ENCODE data around the gene ATP6V1B1. TPM values are rescaled to one million over a fixed set of nuclear protein-coding genes. Genes with fewer than 3 reads are reported as not detected.
"Not testable (repeated sequence)": the region's sequence is repeated elsewhere in the genome, so short reads cannot be mapped to it uniquely, and the experiment has no call there.

The ATP6V1B1 gene
- total RNA-seq, 2 experiments from 2014 or later: not detected

DNA sequence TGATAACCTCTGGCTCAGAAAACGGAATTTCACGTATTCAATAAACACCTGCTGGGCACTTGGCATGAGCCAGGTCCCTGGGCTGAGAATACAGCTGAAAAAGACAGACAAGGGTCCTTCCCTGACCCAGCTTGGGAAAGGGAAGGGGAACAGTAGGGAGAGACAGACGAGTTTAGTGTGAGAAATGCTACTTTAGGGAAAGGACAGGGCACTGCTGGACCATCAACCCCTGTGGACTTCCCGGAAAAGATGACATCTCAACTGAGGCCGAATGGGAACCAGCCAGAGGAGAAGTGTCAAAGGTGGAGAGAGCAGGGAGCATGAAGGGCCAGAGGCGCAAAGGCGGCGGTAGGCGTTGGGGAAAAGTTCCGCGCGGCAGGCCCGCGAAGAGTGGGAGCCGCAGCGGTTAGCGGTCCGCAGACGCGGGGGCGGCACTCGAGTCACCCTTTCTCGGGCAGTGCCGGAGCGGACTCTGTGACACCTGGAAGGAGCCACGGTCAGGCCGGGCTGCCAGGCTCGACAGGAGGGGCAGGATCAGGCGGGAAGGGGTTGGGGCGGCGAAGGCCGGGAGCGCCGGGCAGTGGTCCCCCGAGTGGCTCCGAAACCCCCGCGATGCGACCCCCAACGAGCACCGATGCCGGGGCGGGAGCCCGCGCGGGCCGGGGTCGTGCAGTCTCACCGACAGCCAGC is 58.5 kb downstream of the ATP6V1B1 start:
- POLR2A ChIA-PET: no interaction called here
- CTCF ChIA-PET: no interaction called here

GRCh38 chr2:70994699-70995425 is 59.2 kb downstream of the ATP6V1B1 start, which contains the start of gene TEX261:
Gene TEX261 (minus strand): TSS chr2:70994873. CDS start chr2:70994757, 116 bp downstream.
- ChIA-PET POLR2A (no interaction called here), CTCF (no interaction called here)

DNA sequence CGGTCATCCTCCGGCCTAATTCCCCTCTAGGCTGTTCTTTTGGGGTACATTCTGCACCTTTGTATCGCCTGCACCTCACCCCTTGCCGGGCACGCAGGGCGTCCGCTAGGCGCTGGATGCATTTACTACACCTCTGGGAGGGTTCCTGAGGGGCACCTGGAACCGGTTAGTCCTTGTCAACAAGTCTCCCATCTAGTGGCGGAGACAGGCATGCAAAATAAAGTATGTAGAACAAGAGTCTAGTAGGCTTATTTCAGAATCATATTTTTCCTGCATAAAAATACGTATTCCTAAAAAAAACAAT is 59.7 kb downstream of the ATP6V1B1 start:
- ChIA-PET CTCF (no interaction called here), POLR2A (no interaction called here)

GRCh38 chr2:70998885-70999284 is 63.2 kb downstream of the ATP6V1B1 start:
- CTCF ChIA-PET: interaction anchor here (2.1 kb wide), 1 partner anchor 14 kb away, joined by 12 read pairs; no protein-coding TSS in a partner anchor
- POLR2A ChIA-PET: not testable (repeated sequence)

DNA sequence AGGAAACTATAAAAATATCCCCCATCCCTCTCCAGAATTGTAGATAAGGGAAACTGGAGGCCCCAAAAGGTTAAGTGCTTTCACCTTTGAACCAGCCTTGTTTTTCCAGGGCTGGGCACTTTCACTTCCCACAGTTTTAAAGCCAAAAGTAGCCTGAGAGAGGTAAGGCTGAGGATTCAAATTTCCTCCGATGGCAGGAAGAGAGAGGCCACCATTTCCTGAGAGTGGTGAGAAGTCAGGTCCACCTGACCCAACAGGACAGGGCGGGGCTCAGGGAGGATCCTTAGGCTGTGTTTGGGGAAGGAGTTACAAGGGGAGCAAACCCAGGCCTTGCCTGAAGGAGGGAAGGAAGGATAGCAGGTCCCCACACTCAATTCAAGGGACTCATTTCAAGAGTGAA is 63.7 kb downstream of the ATP6V1B1 start:
- ChIA-PET CTCF (interaction anchor here (2.1 to 3.4 kb wide), 2 partner anchors 14 to 34 kb away, joined by 12 to 28 read pairs; no protein-coding TSS in a partner anchor), POLR2A (no interaction called here)

DNA sequence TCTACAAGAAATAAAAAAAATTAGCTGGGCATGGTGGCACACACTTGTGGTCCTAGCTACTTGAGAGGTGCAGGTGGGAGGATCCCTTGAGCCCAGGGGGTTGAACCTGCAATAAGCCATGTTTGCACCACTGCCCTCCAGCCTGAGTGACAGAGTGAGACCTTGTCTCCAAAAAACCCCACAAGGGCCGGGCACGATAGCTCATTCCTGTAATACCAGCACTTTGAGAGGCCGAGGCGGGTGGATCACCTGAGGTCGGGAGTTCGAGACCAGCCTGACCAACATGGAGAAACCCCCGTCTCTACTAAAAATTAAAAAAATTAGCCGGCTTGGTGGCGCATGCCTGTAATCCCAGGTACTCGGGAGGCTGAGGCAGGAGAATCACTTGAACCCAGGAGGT is 64.2 kb downstream of the ATP6V1B1 start:
- CTCF ChIA-PET: interaction anchor here (0.7 to 3.4 kb wide), 3 partner anchors 15 to 99 kb away, joined by 5 to 28 read pairs (median 12); no protein-coding TSS in a partner anchor

DNA sequence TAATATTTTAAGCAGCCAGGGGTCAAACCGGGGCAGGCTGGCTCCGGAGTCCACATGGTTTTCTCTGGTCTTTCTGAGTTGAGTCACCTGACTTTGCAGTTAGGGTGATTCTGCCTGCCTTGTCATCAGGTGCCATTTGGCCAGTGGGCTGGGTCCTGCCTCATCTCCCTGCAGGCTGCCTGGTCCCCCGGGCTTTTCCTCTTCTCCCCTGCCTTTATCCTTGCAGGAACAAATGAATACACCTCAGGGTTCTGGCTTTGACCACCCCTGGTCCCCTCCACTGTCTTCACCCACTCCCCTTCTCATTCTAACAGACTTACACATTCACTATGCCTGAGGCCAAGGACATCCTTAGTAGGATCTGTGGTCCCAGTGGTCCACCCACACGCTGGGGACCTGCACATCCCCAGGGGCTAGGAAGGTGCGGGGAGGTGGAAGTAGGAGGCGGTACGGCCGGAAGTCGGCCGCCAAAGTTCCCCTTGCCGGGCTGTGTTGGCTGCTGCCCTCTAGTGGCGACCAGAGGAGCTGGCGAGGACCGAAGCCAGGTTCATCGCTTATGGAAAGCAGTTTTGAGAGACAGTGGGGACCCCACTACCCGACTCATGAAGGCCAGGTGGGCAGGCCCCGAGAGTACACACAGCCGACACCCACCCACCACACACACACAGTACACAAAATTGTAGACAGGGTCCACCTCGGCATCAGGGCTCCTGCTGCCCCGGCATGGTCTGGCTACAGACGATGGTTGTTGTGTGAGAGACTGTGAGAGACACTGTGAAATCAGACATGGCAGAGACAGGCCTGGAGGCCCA is 65.3 kb downstream of the ATP6V1B1 start:
- POLR2A ChIA-PET: no interaction called here
- CTCF ChIA-PET: interaction anchor here (0.6 to 3.4 kb wide), 13 partner anchors 8 to 129 kb away, joined by 3 to 28 read pairs (median 3); partner anchors contain the start of gene ANKRD53

More for the DNA sequence above, 64.2 kb downstream of the ATP6V1B1 start:
- POLR2A ChIA-PET: not testable (repeated sequence)

- ChIA-PET CTCF (interaction anchor here (0.6 to 3.4 kb wide), 12 partner anchors 8 to 130 kb away, joined by 3 to 28 read pairs (median 3); partner anchors contain the start of gene ANKRD53), POLR2A (no interaction called here)
Observed at GRCh38 chr2:71001592-71001927, 65.9 kb downstream of the ATP6V1B1 start.

- CTCF ChIA-PET: interaction anchor here (0.6 to 3.4 kb wide), 7 partner anchors 8 to 130 kb away, joined by 3 to 28 read pairs (median 3); partner anchors contain the start of gene ANKRD53
- POLR2A ChIA-PET: no interaction called here
Observed at GRCh38 chr2:71001981-71002570, 66.4 kb downstream of the ATP6V1B1 start.

DNA sequence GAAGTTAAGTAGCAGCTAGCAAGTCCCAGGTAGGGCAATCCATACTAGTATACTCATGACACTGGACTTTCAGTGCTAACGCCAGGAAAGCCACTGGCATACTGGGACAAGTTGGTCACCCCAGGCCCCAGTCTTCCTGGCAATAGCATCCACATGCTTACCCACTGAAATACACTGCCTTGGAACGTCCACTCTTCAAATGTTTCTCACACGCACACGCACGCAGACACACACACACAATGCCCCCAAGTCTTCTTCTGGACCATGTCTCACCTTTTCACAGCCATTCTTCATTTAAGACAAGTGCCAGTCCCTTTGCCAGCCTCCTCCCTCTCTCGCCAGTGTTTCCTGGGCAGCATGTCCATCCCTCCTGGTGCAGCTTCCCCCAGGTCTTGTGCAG is 67.7 kb downstream of the ATP6V1B1 start:
- ChIA-PET CTCF (interaction anchor here (3.1 kb wide), 1 partner anchor 20 kb away, joined by 24 read pairs; no protein-coding TSS in a partner anchor), POLR2A (no interaction called here)

DNA sequence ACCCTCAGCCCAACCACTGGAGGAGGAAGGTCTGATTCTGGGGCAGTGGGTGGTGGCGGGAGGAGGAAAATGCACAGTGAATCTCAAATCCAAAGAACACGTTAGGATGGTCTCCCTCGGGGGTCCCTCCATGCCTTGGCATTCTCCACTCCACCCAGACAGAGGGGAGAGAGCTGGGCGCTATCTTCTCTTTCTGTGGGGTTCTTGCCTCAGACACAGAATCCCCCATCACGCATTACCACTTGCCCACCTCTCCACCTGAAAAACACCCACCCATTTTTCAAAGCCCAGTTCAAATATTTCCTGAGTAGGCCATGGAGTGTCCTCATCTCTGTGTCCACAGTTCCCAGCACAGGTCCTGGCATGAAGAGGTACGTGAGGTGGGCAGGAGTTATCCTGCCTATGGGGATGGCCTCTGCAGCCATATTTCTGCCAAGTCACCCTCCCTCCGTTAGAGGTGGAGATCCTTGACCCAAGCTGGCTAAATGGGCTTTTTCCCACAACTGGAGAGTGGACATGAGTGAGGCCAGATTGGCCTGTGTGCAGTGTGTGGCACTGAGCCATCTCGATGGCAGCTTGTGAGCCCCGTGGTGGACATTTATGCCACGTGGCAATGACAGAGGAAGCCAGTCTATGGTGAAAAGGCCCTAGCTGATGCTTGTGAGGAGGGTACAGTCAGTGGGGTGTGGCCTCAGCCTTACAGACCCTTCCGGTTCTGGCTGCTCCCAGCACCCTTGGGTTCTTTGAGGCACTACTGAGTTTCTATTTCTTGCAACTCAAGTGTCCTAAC is 68.5 kb downstream of the ATP6V1B1 start:
- ChIA-PET POLR2A (no interaction called here), CTCF (interaction anchor here (1.2 kb wide), 1 partner anchor 19 kb away, joined by 5 read pairs; no protein-coding TSS in a partner anchor)

DNA sequence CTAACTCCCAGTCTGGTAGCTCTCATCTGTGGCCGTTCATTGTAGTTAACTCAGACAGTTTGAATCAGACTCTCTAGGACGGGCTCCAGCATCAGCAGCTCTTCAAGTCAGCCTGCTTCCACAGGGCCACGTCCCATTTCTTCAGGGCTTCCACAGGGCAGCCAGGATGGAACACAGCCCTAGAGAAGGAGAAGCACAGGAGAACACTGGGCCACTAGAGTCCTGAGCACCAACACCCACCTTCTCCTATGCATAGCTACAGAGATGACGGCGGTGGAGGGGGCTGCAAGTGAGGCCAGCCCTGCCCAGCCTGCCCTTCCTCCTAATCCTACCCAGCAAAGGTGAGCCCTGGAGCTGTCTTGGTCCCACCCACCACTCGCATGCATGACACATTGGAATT is 69.2 kb downstream of the ATP6V1B1 start:
- POLR2A ChIA-PET: no interaction called here
- CTCF ChIA-PET: interaction anchor here (1.2 kb wide), 1 partner anchor 20 kb away, joined by 5 read pairs; no protein-coding TSS in a partner anchor

DNA sequence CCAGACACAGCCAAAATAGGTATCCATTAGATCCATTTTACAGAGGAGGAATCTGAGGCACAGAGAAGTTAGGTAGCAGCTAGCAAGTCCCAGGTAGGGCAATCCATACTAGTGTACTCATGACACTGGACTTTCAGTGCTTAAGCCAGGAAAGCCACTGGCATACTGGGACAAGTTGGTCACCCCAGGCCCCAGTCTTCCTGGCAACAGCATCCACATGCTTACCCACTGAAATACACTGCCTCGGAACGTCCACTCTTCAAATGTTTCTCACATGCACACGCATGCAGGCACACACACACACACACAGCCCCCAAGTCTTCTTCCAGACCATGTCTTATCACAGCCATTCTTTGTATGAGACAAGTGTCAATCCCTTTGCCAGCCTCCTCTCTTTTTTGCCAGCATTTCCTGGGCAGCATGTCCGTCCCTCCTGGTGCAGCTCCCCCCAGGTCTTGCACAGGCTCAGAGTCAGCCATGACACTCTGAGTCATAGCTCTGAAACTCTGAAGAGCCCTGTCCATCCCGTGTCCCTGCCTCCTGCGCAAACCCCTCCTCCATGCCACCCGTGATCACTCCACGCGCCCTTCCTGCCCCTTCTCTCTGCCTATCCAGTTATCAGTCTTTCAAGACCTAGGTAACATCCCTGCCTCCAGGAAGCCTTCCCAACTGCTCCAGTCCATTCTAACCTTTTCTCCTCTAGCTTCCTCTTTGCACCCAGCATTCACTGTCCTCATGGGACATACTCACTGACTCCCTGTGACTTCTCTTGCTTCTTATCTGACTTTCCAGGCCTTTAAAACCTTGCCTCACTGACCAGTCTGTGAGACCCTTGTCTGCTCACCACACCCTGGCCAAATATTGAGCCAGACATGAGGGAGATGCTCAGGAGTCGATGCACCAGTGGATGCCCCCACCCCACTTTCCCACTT is 69.8 kb downstream of the ATP6V1B1 start:
- ChIA-PET CTCF (no interaction called here), POLR2A (no interaction called here)

DNA sequence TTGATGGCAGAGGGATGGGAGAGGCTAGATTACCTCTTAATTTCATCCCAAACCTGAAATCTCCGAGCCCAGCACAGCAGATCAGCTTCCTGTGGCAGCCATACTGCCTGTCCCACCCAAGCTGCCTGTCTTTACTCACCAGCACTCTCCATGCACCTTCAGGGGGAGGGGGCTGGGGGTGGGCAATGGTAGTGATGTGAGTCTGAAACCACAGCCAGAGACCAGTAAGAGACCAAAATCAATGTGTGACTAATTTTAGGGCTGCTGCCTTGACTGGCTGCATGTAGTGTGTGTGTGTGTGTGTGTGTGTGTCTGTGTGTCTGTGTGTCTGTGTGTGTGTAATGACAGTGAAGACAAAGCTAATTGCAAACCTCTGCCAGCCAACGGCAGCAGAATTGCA is 70.6 kb downstream of the ATP6V1B1 start:
- POLR2A ChIA-PET: no interaction called here
- CTCF ChIA-PET: interaction anchor here (0.7 kb wide), 1 partner anchor 237 kb away, joined by 3 read pairs; no protein-coding TSS in a partner anchor

GRCh38 chr2:71006955-71007799 is 71.5 kb downstream of the ATP6V1B1 start:
- CTCF ChIA-PET: interaction anchor here (0.6 to 0.7 kb wide), 2 partner anchors 238 to 754 kb away, joined by 3 to 5 read pairs; no protein-coding TSS in a partner anchor
- POLR2A ChIA-PET: no interaction called here

DNA sequence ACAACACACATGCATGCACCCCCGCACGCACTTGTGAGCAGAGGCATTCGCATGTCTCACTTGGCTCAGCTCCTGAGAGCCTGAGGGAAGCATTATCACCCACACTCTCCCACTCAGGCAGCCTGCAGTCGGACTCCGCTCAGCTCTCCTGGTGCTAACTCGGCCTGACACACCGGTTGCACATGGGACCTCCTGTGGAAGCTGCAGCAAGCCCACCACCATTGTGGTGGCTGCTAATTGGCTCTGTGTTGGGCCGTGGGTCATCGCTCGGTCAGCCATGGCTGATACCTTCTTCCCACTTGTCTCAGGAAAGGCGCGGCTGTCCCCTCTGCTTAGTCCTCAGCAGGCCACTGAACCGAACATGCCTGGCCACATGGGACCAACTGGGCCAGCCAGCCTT is 72.6 kb downstream of the ATP6V1B1 start:
- ChIA-PET POLR2A (no interaction called here), CTCF (no interaction called here)

DNA sequence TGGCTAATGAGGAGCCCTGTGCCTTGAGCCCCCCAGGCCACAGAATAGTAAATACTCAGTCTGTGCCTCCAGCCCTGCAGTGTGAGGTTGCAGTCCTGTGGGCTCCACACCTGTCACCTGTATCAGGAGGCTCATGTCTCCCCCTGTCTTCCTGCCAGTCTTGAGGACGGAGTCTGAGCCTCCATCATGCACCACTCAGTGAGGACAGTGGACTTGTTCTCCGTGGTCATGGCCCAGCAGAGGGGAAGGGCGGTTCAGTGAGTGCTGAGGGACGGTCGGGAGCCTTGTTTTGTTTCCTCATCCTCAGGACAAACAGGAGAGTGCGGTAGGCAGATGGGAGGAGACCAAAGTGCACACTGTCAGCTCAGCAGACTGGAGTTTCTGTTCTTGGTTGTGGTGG is 76.1 kb downstream of the ATP6V1B1 start:
- CTCF ChIA-PET, POLR2A ChIA-PET: not testable (repeated sequence)

Data from activated CD8-positive, alpha-beta memory T cell treated with anti-CD3 and anti-CD28 coated beads for 36 hours (primary cell).